ENCODE data around the gene ABT1. TPM values are rescaled to one million over a fixed set of nuclear protein-coding genes. Genes with fewer than 3 reads are reported as not detected.

Gene ABT1
- total RNA-seq, 2 experiments from 2014 or later, result 27.7 to 27.9 TPM

- Mint-ChIP-seq H3K4me1 (ENCODE audit: low read depth) (no peaks in the 10 kb centered on the region), H3K36me3 (ENCODE audit: low read depth) (peaks cover 65% of the 10 kb centered on the region), H3K27ac (no peak overlapping the region), H3K4me3 (no peak overlapping the region), H3K27me3 (no peaks in the 10 kb centered on the region), H3K9me3 (peaks cover 30% of the 10 kb centered on the region)
- ChIA-PET POLR2A (no interaction called here), CTCF (no interaction called here)
- no peak for DNase-seq
- TF ChIP-seq, protein P1, sequence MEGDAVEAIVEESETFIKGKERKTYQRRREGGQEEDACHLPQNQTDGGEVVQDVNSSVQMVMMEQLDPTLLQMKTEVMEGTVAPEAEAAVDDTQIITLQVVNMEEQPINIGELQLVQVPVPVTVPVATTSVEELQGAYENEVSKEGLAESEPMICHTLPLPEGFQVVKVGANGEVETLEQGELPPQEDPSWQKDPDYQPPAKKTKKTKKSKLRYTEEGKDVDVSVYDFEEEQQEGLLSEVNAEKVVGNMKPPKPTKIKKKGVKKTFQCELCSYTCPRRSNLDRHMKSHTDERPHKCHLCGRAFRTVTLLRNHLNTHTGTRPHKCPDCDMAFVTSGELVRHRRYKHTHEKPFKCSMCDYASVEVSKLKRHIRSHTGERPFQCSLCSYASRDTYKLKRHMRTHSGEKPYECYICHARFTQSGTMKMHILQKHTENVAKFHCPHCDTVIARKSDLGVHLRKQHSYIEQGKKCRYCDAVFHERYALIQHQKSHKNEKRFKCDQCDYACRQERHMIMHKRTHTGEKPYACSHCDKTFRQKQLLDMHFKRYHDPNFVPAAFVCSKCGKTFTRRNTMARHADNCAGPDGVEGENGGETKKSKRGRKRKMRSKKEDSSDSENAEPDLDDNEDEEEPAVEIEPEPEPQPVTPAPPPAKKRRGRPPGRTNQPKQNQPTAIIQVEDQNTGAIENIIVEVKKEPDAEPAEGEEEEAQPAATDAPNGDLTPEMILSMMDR (IDR thresholded peaks at IDR 0.05), result no peak
- ATAC-seq, result no peak
- intact Hi-C loops (cut with micrococcal nuclease), result no loop called here
Measured at GRCh38 chr6:26640806-26641205, 44.1 kb downstream of the ABT1 start.

DNA sequence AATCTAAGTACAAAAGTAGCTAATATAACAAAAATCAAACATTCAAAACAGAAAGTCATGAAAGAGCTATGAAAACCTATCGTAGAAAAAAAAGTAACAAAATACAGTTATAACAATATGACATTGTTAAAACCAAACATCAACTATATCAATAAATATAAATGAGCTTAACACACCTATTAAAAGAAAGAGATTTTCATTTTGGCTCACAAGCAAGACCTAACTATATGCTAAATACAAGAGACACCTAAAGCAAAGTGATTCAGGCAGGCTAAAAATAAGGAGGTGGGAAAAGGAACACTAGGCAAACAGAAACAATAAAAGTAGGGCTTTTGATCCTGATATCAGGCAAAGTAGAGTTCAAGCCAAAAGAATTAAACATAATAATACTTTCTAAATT, 49.3 kb downstream of the ABT1 start:
- Mint-ChIP-seq H3K4me1 (ENCODE audit: low read depth) (peaks cover 3% of the 10 kb centered on the region), H3K9me3 (peaks cover 19% of the 10 kb centered on the region), H3K27me3 (no peaks in the 10 kb centered on the region), H3K36me3 (ENCODE audit: low read depth) (peaks cover 60% of the 10 kb centered on the region), H3K4me3 (no peak overlapping the region), H3K27ac (no peak overlapping the region)
- CTCF ChIA-PET, result no interaction called here
- TF ChIP-seq, protein P1 (IDR thresholded peaks at IDR 0.05), result no peak
- ATAC-seq, result no peak
- no peak for DNase-seq
- POLR2A ChIA-PET, result interaction anchor here (0.6 kb wide), 1 partner anchor 108 kb away, joined by 3 read pairs; no protein-coding TSS in a partner anchor
- intact Hi-C loops (cut with micrococcal nuclease), result no loop called here

Other genes starting within 250 kb of the ABT1 start
- 10 to 100 TPM; 58.4 to 63.5 TPM for gene BTN3A2, start 231.8 kb upstream of the ABT1 start, total RNA-seq
- 10 to 100 TPM; 12.8 to 16.1 TPM for gene BTN2A2, start 213.8 kb upstream of the ABT1 start, total RNA-seq
- 10 to 100 TPM; 32.7 to 34.0 TPM for gene BTN3A1, start 194.7 kb upstream of the ABT1 start, total RNA-seq
- 10 to 100 TPM; 42.2 to 50.6 TPM for gene BTN3A3, start 156.4 kb upstream of the ABT1 start, total RNA-seq
- gene BTN2A1, start 139.0 kb upstream of the ABT1 start, total RNA-seq, result 10 to 100 TPM; 14.2 to 16.2 TPM
- gene BTN1A1, start 96.7 kb upstream of the ABT1 start, total RNA-seq, result under 1 TPM in 1 of 2 experiments, not detected in 1; 0.11 TPM
- gene HMGN4, start 58.6 kb upstream of the ABT1 start, total RNA-seq, result 10 to 100 TPM; 80.2 to 83.3 TPM
- gene ZNF322, start 62.8 kb downstream of the ABT1 start, total RNA-seq, result 1 to 10 TPM; 7.7 to 9.3 TPM